ENCODE data around the gene MICAL3.

- TF ChIP-seq CTCF (IDR thresholded peaks at IDR 0.05 in 4 of 5, conservative IDR thresholded peaks at IDR 0.05 in 1 of 5) (no peak), POLR2A (IDR thresholded peaks at IDR 0.05) (no peak)
Observed at GRCh38 chr22:17855572-17856290, 168.6 kb downstream of the MICAL3 start.
